ENCODE results near the gene KIF1C. TPM values are rescaled to one million over a fixed set of nuclear protein-coding genes. Genes with fewer than 3 reads are reported as not detected.

Gene KIF1C
- total and polyA plus RNA-seq, 4 donors: 10.4 to 62.2 (median 36.8) TPM

DNA sequence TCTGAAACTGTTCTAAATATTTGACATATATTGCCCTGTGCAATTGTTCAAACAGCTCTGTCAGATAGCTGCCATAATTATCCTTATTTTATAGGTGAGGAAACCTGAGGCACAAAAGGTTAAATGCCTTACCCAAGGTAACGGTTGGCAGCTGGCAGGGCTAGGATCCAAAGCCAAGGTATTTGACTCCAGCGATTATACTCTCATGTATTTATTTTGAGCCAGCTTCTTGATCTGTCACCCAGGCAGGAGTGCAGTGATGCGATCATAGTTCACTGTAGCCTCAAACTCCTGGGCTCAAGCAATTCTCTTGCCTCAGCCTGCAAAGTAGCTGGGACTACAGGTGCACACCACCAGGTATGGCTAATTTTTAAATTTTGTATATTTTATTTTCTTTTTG lies 39.6 kb upstream of the KIF1C start:
- WGBS: 32% methylated on average over 3 of the region's 3 CpGs
- TF ChIP-seq NR2F2 (IDR thresholded peaks at IDR 0.05) (no peak), HNF4A (conservative IDR thresholded peaks at IDR 0.05) (peak; percentile 62 to 74), TAF1 (conservative IDR thresholded peaks at IDR 0.05) (no peak), RAD21 (IDR thresholded peaks at IDR 0.05) (peak in 1 of 2 donors; percentile 20), RXRA (IDR thresholded peaks at IDR 0.05) (peak; percentile 60 to 63), FOXA1 (IDR thresholded peaks at IDR 0.05) (no peak), SP1 (IDR thresholded peaks at IDR 0.05) (peak; percentile 36), FOXA2 (IDR thresholded peaks at IDR 0.05) (no peak), HNF4G (IDR thresholded peaks at IDR 0.05) (no peak), EGR1 (IDR thresholded peaks at IDR 0.05; ENCODE audit: low read depth in 2 of 2) (no peak), YY1 (IDR thresholded peaks at IDR 0.05) (no peak), GABPA (IDR thresholded peaks at IDR 0.05 in 1 of 2, conservative IDR thresholded peaks at IDR 0.05 in 1 of 2) (no peak), JUND (IDR thresholded peaks at IDR 0.05) (peak in 1 of 2 donors; percentile 21)
- TF ChIP-seq, protein P1, sequence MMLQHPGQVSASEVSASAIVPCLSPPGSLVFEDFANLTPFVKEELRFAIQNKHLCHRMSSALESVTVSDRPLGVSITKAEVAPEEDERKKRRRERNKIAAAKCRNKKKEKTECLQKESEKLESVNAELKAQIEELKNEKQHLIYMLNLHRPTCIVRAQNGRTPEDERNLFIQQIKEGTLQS (IDR thresholded peaks at IDR 0.05): no peak
- TF ChIP-seq, protein P2, sequence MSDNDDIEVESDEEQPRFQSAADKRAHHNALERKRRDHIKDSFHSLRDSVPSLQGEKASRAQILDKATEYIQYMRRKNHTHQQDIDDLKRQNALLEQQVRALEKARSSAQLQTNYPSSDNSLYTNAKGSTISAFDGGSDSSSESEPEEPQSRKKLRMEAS (IDR thresholded peaks at IDR 0.05): no peak
- TF ChIP-seq, protein P3, sequence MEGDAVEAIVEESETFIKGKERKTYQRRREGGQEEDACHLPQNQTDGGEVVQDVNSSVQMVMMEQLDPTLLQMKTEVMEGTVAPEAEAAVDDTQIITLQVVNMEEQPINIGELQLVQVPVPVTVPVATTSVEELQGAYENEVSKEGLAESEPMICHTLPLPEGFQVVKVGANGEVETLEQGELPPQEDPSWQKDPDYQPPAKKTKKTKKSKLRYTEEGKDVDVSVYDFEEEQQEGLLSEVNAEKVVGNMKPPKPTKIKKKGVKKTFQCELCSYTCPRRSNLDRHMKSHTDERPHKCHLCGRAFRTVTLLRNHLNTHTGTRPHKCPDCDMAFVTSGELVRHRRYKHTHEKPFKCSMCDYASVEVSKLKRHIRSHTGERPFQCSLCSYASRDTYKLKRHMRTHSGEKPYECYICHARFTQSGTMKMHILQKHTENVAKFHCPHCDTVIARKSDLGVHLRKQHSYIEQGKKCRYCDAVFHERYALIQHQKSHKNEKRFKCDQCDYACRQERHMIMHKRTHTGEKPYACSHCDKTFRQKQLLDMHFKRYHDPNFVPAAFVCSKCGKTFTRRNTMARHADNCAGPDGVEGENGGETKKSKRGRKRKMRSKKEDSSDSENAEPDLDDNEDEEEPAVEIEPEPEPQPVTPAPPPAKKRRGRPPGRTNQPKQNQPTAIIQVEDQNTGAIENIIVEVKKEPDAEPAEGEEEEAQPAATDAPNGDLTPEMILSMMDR (IDR thresholded peaks at IDR 0.05; ENCODE audit: low read depth, low read length, missing input control): no peak
- TF ChIP-seq, protein P4, sequence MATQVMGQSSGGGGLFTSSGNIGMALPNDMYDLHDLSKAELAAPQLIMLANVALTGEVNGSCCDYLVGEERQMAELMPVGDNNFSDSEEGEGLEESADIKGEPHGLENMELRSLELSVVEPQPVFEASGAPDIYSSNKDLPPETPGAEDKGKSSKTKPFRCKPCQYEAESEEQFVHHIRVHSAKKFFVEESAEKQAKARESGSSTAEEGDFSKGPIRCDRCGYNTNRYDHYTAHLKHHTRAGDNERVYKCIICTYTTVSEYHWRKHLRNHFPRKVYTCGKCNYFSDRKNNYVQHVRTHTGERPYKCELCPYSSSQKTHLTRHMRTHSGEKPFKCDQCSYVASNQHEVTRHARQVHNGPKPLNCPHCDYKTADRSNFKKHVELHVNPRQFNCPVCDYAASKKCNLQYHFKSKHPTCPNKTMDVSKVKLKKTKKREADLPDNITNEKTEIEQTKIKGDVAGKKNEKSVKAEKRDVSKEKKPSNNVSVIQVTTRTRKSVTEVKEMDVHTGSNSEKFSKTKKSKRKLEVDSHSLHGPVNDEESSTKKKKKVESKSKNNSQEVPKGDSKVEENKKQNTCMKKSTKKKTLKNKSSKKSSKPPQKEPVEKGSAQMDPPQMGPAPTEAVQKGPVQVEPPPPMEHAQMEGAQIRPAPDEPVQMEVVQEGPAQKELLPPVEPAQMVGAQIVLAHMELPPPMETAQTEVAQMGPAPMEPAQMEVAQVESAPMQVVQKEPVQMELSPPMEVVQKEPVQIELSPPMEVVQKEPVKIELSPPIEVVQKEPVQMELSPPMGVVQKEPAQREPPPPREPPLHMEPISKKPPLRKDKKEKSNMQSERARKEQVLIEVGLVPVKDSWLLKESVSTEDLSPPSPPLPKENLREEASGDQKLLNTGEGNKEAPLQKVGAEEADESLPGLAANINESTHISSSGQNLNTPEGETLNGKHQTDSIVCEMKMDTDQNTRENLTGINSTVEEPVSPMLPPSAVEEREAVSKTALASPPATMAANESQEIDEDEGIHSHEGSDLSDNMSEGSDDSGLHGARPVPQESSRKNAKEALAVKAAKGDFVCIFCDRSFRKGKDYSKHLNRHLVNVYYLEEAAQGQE (IDR thresholded peaks at IDR 0.05): no peak
- TF ChIP-seq, protein P5, sequence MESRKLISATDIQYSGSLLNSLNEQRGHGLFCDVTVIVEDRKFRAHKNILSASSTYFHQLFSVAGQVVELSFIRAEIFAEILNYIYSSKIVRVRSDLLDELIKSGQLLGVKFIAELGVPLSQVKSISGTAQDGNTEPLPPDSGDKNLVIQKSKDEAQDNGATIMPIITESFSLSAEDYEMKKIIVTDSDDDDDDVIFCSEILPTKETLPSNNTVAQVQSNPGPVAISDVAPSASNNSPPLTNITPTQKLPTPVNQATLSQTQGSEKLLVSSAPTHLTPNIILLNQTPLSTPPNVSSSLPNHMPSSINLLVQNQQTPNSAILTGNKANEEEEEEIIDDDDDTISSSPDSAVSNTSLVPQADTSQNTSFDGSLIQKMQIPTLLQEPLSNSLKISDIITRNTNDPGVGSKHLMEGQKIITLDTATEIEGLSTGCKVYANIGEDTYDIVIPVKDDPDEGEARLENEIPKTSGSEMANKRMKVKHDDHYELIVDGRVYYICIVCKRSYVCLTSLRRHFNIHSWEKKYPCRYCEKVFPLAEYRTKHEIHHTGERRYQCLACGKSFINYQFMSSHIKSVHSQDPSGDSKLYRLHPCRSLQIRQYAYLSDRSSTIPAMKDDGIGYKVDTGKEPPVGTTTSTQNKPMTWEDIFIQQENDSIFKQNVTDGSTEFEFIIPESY (IDR thresholded peaks at IDR 0.05): no peak
- no peak overlapping the region for H3K9ac ChIP-seq (ENCODE audit: low read depth in 1 of 2, low read length in 2 of 2)

More for the DNA sequence above, 39.6 kb upstream of the KIF1C start:
- H3K27ac ChIP-seq (ENCODE audit: low read depth in 1 of 2, low read length in 2 of 2): peak overlapping the region; percentile 32 to 34
- no peak overlapping the region for H3K4me3 ChIP-seq (ENCODE audit: low read depth in 1 of 3, low read length in 3 of 3)
- no peaks in the 10 kb centered on the region for H3K27me3 ChIP-seq (ENCODE audit: control insufficient read depth in 4 of 4, insufficient read depth in 4 of 4, low read length in 3 of 4)
- peaks cover 4 to 54% (median 38%) of the 10 kb centered on the region in 4 donors for H3K4me1 ChIP-seq (ENCODE audit: control insufficient read depth in 4 of 4, insufficient read depth in 4 of 4, low read length in 3 of 4)
- peaks cover 0 to 7% (median 4%) of the 10 kb centered on the region in 4 donors for H3K36me3 ChIP-seq (ENCODE audit: control insufficient read depth in 4 of 4, insufficient read depth in 3 of 4, low read depth in 1 of 4, low read length in 3 of 4)
- no peaks in the 10 kb centered on the region for H3K9me3 ChIP-seq (ENCODE audit: control insufficient read depth in 4 of 4, low read length in 3 of 4)
- DNase-seq (ENCODE audit: low spot score): no peak
